HCT116 (cell line): ENCODE data around the gene SERPINE3. TPM values are rescaled to one million over a fixed set of nuclear protein-coding genes. Genes with fewer than 3 reads are reported as not detected.

Source experiments
- ATAC-seq: fragments of 200-7000 bp; cut with Tn5 transposase; 2 replicates; pipeline ENCODE4 v1.9.1; 2020; ENCODE audit warnings: mild to moderate bottlenecking, moderate library complexity
- BruUV-seq: library from RNA; stranded (reverse); fragments of 400-500 nt; replicated peaks from 2 replicates; lab custom pipeline; 2021; lab: Mats Ljungman, UMichigan
- CTCF ChIA-PET: fragments of 300-600 bp; sonication (Branson Sonifier 250); formaldehyde crosslinking; loops from one replicate; lab custom pipeline; 2021; ENCODE audit warnings: antibody characterized with exemption; lab: Charles Lee
- POLR2A ChIA-PET: fragments of 300-600, 350-600 bp; sonication (Branson Sonifier 250); formaldehyde crosslinking; loops from one replicate; lab custom pipeline; 2021; ENCODE audit warnings: antibody characterized with exemption; lab: Charles Lee
- RAD21 ChIA-PET, 2 experiments: fragments of 300-600 bp; sonication (Branson Sonifier 250); formaldehyde crosslinking; loops; one replicate each; lab custom pipeline; 2023; ENCODE audit warnings: low total read pairs in 2 of 2; ENCODE audit not compliant: uncharacterized antibody in 2 of 2, unreplicated experiment in 2 of 2, low non-redundant PET in 1 of 2; lab: Charles Lee
- DNase-seq: peaks from one replicate; pipeline ENCODE4 v3.0.0-alpha.2; 2010; ENCODE audit warnings: low read depth, low spot score
- H2AFZ ChIP-seq: fragments of 200-600 bp; shearing (Covaris generic), sonication (generic); 2 replicates; pipeline ENCODE4 v1.6.1; 2017; ENCODE audit warnings: low read depth, mixed run types, mixed read lengths, antibody characterized with exemption, low read length; ENCODE audit not compliant: poor library complexity, severe bottlenecking
- H3K27ac ChIP-seq: 2 replicates; pipeline ENCODE4 v1.5.1; 2012; ENCODE audit warnings: low read depth, low read length
- H3K27me3 ChIP-seq: fragments of 200-600 bp; sonication (generic); 2 replicates; pipeline ENCODE4 v1.6.1; 2016; ENCODE audit warnings: mixed run types, low read length, mixed read lengths; ENCODE audit not compliant: insufficient read depth
- H3K36me3 ChIP-seq, 2 experiments: fragments of 200-500 bp in 1 of 2; fragments of 200-600 bp in 1 of 2; sonication (Bioruptor generic) in 1 of 2; sonication (generic) in 1 of 2; 2 replicates each; pipeline versions ENCODE4 v1.5.1 to v1.6.1; 2014 to 2016; ENCODE audit warnings: low read length in 2 of 2, inconsistent platforms in 1 of 2, mixed read lengths in 1 of 2, mixed run types in 1 of 2; ENCODE audit not compliant: insufficient read depth in 2 of 2, control insufficient read depth in 1 of 2
- H3K4me1 ChIP-seq, 2 experiments: fragments of 200-600 bp in 1 of 2; sonication (generic) in 1 of 2; 2 replicates each; pipeline versions ENCODE4 v1.5.1 to v1.6.1; 2012 to 2017; ENCODE audit warnings: low read length in 2 of 2, inconsistent platforms in 1 of 2, mild to moderate bottlenecking in 1 of 2, mixed read lengths in 1 of 2, mixed run types in 1 of 2, moderate library complexity in 1 of 2; ENCODE audit not compliant: insufficient read depth in 2 of 2, control insufficient read depth in 1 of 2
- H3K4me2 ChIP-seq: fragments of 200-600 bp; sonication (generic); 2 replicates; pipeline ENCODE4 v1.6.1; 2017; ENCODE audit warnings: mixed run types, low read length, mixed read lengths
- H3K4me3 ChIP-seq, 2 experiments: fragments of 200-600 bp in 1 of 2; sonication (generic) in 1 of 2; replicated peaks in 1 of 2; 2 replicates each; pipeline ENCODE4 v1.5.1; 2011 to 2016; ENCODE audit warnings: low read length in 2 of 2, control low read depth in 1 of 2, low read depth in 1 of 2, mild to moderate bottlenecking in 1 of 2, mixed read lengths in 1 of 2, mixed run types in 1 of 2
- H3K79me2 ChIP-seq: fragments of 200-600 bp; sonication (generic); 2 replicates; pipeline ENCODE4 v1.6.1; 2017; ENCODE audit warnings: mild to moderate bottlenecking, mixed run types, low read length, moderate library complexity, mixed read lengths; ENCODE audit not compliant: insufficient read depth
- H3K9ac ChIP-seq: fragments of 200-600 bp; sonication (generic); 2 replicates; pipeline ENCODE4 v1.6.1; 2016; ENCODE audit warnings: low read length, mixed read lengths
- H3K9me2 ChIP-seq: fragments of 200-600 bp; sonication (generic), shearing (Covaris generic); 2 replicates; pipeline ENCODE4 v1.6.1; 2017; ENCODE audit warnings: mixed run types, mild to moderate bottlenecking, moderate library complexity; ENCODE audit not compliant: insufficient read depth
- H3K9me3 ChIP-seq, 2 experiments: fragments of 200-500 bp in 1 of 2; fragments of 200-600 bp in 1 of 2; sonication (Bioruptor generic) in 1 of 2; sonication (generic) in 1 of 2; 2 replicates each; pipeline ENCODE4 v1.6.1; 2014 to 2017; ENCODE audit warnings: low read length in 2 of 2, mixed read lengths in 2 of 2, inconsistent platforms in 1 of 2, low read depth in 1 of 2, mild to moderate bottlenecking in 1 of 2, mixed run types in 1 of 2, moderate library complexity in 1 of 2; ENCODE audit not compliant: control insufficient read depth in 1 of 2, insufficient read depth in 1 of 2
- H4K20me1 ChIP-seq: fragments of 200-600 bp; sonication (generic), shearing (Covaris generic); 2 replicates; pipeline ENCODE4 v1.6.1; 2017; ENCODE audit warnings: mixed run types, mild to moderate bottlenecking, moderate library complexity; ENCODE audit not compliant: insufficient read depth
- CBX3 ChIP-seq: IDR thresholded peaks from 2 replicates; pipeline ENCODE4 v1.6.1; 2012; ENCODE audit warnings: low read depth
- EGR1 ChIP-seq: IDR thresholded peaks from 2 replicates; pipeline ENCODE4 v1.6.1; 2012; ENCODE audit warnings: low read depth
- ELF1 ChIP-seq: IDR thresholded peaks from 2 replicates; pipeline ENCODE4 v1.6.1; 2012; ENCODE audit warnings: low read depth, borderline replicate concordance
- EZH2phosphoT487 ChIP-seq: fragments of 200-600 bp; IDR thresholded peaks from 2 replicates; pipeline ENCODE4 v1.6.1; 2018; ENCODE audit warnings: antibody characterized with exemption, borderline replicate concordance
- FOSL1 ChIP-seq: IDR thresholded peaks from 2 replicates; pipeline ENCODE4 v1.6.1; 2012; ENCODE audit warnings: low read depth
- JUND ChIP-seq: IDR thresholded peaks from 2 replicates; pipeline ENCODE4 v1.6.1; 2012
- POLR2AphosphoS5 ChIP-seq: IDR thresholded peaks from 2 replicates; pipeline ENCODE4 v1.6.1; 2011; ENCODE audit warnings: mild to moderate bottlenecking, low read depth, low read length, moderate library complexity
- RAD21 ChIP-seq: IDR thresholded peaks from 2 replicates; pipeline ENCODE4 v1.6.1; 2012; ENCODE audit warnings: low read depth, mild to moderate bottlenecking
- SIN3A ChIP-seq: IDR thresholded peaks from 2 replicates; pipeline ENCODE4 v1.6.1; 2012; ENCODE audit warnings: low read depth
- SP1 ChIP-seq: IDR thresholded peaks from 2 replicates; pipeline ENCODE4 v1.6.1; 2012; ENCODE audit warnings: low read depth
- SRF ChIP-seq: IDR thresholded peaks from 2 replicates; pipeline ENCODE4 v1.6.1; 2012; ENCODE audit warnings: low read depth
- YY1 ChIP-seq: IDR thresholded peaks from 2 replicates; pipeline ENCODE4 v1.6.1; 2011; ENCODE audit warnings: low read length, low read depth, moderate library complexity, mild to moderate bottlenecking; ENCODE audit not compliant: insufficient replicate concordance; ENCODE audit errors: extremely low read depth
- ZNF274 ChIP-seq: fragments of 200-500 bp; sonication (Bioruptor generic); IDR thresholded peaks from 2 replicates; pipeline ENCODE4 v1.6.1; 2014; ENCODE audit warnings: mild to moderate bottlenecking, low read depth, low read length, inconsistent platforms
- intact Hi-C: fragments of 100-400 bp; cut with micrococcal nuclease; formaldehyde crosslinking; loops from 2 replicates; pipeline ENCODE4 v1.10.0; 2022
- total RNA-seq: library from RNA; stranded (reverse); gene quantifications from one replicate; pipeline ENCODE4 v1.2.1, GENCODE V29; 2021; ENCODE audit not compliant: unreplicated experiment
- TF ChIP-seq, protein P1 (sequence below): IDR thresholded peaks from 2 replicates; pipeline ENCODE4 v1.6.1; 2012; ENCODE audit warnings: low read depth
- TF ChIP-seq, protein P2 (sequence below), 3 experiments: fragments of 200-600 bp in 1 of 3; sonication (generic) in 1 of 3; IDR thresholded peaks in 2 of 3; conservative IDR thresholded peaks in 1 of 3; 2 replicates each; pipeline ENCODE4 v1.5.1; 2012 to 2017; ENCODE audit warnings: low read depth in 2 of 3, low read length in 2 of 3, antibody characterized with exemption in 1 of 3, borderline replicate concordance in 1 of 3, control low read depth in 1 of 3, mild to moderate bottlenecking in 1 of 3, mixed read lengths in 1 of 3, mixed run types in 1 of 3, moderate library complexity in 1 of 3; ENCODE audit not compliant: insufficient read depth in 1 of 3
- TF ChIP-seq, protein P3 (sequence below): IDR thresholded peaks from 2 replicates; pipeline ENCODE4 v1.6.1; 2012

The SERPINE3 gene
- total RNA-seq, 1 experiment from 2014 or later: not detected

DNA sequence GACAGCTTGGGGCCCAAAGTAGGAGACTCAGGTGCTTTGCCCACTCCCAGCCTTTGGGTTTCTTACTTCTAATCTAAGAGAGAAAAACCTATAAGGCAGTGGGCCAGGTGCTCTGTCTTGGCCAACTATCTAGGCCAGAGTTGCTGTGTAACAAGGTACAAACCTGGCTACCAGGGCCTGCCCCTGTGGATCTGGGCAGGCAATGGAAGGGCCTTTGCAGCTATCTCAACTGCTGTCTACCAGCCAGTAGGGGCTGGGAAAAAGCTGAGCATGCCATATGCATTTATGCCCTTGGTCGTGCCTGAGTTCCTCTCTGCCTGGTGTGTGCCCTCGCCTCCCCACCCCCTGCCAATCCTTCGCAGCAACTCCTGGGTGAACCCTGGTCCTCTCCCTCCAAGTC is 16.7 kb upstream of the SERPINE3 start (continued):
- TF ChIP-seq, protein P1, sequence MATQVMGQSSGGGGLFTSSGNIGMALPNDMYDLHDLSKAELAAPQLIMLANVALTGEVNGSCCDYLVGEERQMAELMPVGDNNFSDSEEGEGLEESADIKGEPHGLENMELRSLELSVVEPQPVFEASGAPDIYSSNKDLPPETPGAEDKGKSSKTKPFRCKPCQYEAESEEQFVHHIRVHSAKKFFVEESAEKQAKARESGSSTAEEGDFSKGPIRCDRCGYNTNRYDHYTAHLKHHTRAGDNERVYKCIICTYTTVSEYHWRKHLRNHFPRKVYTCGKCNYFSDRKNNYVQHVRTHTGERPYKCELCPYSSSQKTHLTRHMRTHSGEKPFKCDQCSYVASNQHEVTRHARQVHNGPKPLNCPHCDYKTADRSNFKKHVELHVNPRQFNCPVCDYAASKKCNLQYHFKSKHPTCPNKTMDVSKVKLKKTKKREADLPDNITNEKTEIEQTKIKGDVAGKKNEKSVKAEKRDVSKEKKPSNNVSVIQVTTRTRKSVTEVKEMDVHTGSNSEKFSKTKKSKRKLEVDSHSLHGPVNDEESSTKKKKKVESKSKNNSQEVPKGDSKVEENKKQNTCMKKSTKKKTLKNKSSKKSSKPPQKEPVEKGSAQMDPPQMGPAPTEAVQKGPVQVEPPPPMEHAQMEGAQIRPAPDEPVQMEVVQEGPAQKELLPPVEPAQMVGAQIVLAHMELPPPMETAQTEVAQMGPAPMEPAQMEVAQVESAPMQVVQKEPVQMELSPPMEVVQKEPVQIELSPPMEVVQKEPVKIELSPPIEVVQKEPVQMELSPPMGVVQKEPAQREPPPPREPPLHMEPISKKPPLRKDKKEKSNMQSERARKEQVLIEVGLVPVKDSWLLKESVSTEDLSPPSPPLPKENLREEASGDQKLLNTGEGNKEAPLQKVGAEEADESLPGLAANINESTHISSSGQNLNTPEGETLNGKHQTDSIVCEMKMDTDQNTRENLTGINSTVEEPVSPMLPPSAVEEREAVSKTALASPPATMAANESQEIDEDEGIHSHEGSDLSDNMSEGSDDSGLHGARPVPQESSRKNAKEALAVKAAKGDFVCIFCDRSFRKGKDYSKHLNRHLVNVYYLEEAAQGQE: no peak
- TF ChIP-seq SIN3A: no peak
- no peak for TF ChIP-seq CBX3
- no peak for TF ChIP-seq RAD21

DNA sequence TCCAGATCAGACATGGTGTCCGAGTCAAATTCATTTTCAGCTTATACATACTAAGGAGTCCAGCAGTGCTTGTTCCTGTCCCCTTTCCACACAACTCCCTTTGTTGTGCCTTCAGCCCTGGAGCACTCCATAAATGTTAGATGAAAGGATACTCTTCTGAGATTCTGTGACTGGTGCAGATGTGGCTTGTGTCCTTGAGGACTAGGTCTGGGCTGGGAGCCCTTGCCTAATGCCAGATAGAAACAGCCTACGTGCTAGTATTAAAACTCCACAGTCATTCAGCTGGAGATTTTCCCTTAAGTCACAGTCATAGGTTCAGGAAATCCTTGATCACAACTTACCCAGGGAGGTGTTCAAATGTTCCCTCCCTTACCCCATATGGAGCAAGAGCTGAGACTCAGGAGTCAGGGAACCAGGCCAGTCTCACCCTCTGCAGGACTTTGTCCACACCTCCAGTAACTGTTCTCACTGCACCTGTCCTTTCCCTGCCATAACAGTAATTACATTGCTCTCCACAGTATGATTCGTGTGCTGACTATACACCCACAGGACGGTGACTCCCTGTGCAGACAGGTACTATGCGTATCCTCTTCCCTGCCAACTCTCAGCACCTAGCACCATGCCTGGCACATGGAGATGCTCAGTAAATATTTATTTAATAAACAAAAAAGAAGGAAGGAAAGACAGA is 15.5 kb upstream of the SERPINE3 start:
- Histone ChIP-seq H3K27me3 (no peaks in the 10 kb centered on the region), H3K79me2 (no peaks in the 10 kb centered on the region), H3K36me3 (no peaks in the 10 kb centered on the region), H3K9ac (no peak overlapping the region), H3K4me2 (no peak overlapping the region), H2AFZ (no peak overlapping the region), H3K4me1 (no peaks in the 10 kb centered on the region), H3K9me2 (no peaks in the 10 kb centered on the region), H3K27ac (no peak overlapping the region), H4K20me1 (no peaks in the 10 kb centered on the region), H3K9me3 (no peaks in the 10 kb centered on the region), H3K4me3 (no peak overlapping the region)
- ChIA-PET POLR2A (no interaction called here), CTCF (no interaction called here), RAD21 (no interaction called here)
- DNase-seq (no peak), ATAC-seq (no peak)
- no TSS peak for BruUV-seq
- intact Hi-C loops: no loop called here
- TF ChIP-seq JUND (no peak), FOSL1 (no peak), ZNF274 (no peak), POLR2AphosphoS5 (no peak), SIN3A (no peak), SRF (no peak), CBX3 (no peak), YY1 (no peak), EGR1 (no peak), SP1 (no peak), EZH2phosphoT487 (no peak), ELF1 (no peak)
- TF ChIP-seq, protein P2, sequence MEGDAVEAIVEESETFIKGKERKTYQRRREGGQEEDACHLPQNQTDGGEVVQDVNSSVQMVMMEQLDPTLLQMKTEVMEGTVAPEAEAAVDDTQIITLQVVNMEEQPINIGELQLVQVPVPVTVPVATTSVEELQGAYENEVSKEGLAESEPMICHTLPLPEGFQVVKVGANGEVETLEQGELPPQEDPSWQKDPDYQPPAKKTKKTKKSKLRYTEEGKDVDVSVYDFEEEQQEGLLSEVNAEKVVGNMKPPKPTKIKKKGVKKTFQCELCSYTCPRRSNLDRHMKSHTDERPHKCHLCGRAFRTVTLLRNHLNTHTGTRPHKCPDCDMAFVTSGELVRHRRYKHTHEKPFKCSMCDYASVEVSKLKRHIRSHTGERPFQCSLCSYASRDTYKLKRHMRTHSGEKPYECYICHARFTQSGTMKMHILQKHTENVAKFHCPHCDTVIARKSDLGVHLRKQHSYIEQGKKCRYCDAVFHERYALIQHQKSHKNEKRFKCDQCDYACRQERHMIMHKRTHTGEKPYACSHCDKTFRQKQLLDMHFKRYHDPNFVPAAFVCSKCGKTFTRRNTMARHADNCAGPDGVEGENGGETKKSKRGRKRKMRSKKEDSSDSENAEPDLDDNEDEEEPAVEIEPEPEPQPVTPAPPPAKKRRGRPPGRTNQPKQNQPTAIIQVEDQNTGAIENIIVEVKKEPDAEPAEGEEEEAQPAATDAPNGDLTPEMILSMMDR (IDR thresholded peaks at IDR 0.05 in 2 of 3, conservative IDR thresholded peaks at IDR 0.05 in 1 of 3; ENCODE audit: borderline replicate concordance in 1 of 3, insufficient read depth in 1 of 3, low read depth in 2 of 3, low read length in 2 of 3): no peak
- TF ChIP-seq, protein P3, sequence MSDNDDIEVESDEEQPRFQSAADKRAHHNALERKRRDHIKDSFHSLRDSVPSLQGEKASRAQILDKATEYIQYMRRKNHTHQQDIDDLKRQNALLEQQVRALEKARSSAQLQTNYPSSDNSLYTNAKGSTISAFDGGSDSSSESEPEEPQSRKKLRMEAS: no peak
- TF ChIP-seq, protein P1: no peak
